Brain pericyte (primary cell): ENCODE measurements around the gene CNTN5.

Experiments used
- DNase-seq: peaks from one replicate; pipeline ENCODE4 v3.0.0-alpha.2; 2012; ENCODE audit warnings: low read depth, low spot score

CNTN5 gene

GRCh38 chr11:99601179-99601578 is 580.4 kb downstream of the CNTN5 start:
- DNase-seq, result no peak

DNA sequence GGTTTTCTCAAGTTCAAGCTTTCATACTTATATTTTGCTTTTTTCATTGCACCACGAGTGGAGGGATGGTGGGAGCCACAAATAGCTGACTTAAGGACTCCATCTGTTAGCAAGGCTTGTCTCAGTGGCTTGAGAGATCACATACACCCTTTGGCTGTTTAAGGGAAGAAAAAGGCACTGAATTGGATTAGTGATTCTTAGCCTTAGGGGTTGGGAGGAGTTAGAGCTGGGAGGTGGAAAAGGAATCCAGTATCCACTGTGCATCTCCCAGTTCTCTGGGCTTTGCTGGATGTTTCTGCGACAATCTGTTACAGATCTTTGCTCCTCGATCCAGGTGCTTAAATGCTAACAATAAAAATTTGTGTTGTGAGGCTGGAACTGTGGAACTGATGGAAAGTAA is 593.6 kb downstream of the CNTN5 start:
- DNase-seq, result no peak

- DNase-seq, result no peak
Observed at GRCh38 chr11:99630629-99631028, 609.9 kb downstream of the CNTN5 start.

DNA sequence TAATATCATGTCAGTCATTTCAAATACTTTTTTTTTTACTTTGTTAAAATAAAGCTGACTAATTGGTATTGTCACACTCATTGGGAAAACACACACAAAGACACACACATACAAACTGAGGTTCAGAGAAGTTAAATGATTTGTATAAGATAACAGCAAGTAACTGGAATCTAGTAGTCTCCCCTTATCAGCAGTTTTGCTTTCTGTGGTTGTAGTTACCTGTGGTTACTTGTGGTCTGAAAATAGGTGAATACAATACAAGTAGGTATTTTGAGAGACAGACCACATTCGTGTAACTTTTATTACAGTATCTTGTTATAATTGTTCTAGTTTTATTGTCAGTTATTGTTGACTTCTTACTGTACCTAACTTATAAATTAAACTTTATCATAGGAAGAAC is 610.9 kb downstream of the CNTN5 start:
- DNase-seq, result no peak

GRCh38 chr11:99632969-99633368 is 612.2 kb downstream of the CNTN5 start:
- DNase-seq, result no peak

- DNase-seq, result no peak
Observed at GRCh38 chr11:99634581-99634980, 613.8 kb downstream of the CNTN5 start.

DNA sequence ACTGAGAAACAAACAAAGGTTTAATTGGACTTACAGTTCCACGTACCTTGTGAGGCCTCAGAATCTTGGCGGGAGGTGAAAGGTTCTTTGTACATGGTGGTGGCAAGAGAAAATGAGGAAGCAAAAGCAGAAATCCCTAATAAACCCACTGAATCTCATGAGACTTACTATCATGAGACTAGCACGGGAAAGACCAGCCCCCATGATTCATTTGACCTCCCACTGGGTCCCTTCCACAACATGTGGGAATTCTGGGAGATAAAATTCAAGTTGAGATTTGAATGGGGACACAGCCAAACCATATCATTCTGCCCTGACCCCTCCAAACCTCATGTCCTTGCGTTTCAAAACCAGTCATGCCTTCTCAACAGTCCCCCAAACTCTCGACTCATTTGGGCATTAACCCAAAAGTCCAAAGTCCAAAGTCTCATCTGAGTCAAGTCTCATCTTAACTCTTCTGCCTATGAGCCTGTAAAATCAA is 617.4 kb downstream of the CNTN5 start:
- no peak for DNase-seq

DNA sequence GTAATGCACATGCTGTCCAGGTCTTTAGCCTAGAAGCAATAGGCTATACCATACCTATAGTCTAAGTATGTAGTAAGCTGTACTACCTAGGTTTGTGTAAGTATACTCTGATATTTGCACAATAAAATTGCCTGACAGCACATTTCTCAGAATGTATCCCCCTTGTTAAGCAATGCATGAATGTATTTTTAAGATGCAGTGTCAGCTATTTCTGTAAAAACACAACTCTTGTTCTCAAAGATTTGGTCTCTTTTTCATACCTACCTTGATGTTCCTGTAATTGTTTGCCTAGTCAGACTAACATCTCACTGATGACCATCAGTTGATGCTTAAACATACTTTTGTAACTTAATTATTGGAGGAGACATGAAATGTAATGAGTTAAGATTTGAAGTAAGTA is 619.9 kb downstream of the CNTN5 start:
- DNase-seq, result no peak

DNA sequence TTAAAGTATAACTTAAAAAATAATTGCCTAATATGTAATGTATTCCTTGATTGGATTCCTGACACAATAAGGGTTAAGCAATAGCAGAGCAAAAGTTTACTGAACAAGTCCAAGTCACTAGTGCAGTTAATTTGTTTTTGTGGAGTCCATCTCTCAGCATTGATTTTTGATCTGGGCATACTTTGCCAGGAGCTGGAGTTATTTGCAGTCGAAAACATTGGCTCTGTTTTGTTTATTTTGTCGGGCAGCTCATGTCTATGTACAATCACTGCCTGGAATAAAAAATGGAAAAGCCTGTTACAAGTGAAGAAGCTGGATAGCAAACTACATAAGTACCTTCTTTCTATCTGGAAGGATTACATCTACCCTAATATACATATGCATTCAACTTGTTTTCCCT is 625.2 kb downstream of the CNTN5 start:
- no peak for DNase-seq

DNA sequence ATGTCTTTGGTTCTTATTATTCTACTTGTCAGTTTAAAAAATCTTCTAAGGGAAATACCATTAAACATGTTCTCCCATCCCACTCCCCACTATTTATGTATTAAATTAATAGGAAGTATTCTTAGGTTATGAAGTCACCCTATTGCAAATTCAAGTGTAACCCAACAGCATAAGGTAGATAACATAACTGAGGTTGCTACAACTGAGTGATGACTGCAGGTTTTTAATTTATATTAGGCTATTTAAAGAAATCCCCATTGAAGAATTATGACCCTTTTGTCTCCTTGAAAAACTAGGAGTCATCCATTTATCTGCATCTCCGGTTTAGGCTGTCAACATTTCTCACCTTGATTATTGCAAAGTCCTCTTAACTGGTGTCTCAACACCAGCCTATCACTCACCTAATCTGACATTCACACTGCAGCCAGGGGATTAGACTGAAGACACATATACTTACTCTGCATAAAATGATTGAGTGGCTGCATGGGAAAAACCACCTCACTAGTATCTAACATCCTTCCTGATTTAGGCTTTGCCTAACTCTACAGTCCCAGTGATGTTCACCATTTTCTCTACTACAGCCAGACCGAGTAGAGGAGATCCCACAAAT is 649.4 kb downstream of the CNTN5 start:
- DNase-seq, result no peak

DNA sequence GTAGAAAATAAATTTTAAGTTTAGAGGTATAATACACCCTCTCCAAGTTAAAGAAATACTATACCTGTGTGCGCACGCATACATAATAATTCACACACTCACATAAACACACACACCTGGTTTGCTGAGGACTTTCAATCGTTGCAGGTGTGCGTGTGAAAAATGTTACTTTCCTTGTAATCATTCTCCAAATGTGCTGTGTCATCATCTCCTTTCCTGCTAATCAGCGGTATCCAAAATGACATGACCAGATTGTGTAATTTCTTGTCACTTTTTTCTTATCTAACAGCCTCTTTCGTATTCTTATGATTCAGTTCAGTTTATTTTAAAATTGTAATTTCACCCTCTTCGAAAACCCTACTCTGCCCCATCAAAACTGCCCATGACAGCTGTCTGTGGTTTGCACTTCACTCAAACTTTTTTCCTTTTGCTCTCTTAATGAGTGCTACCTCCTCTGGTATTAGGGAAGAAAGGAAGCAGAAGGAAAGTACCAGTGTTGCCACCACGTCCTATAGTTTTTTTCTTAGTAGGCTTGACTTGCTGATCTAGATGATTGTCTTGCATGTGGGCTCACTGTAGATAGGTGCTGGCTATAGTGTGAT is 651.2 kb downstream of the CNTN5 start:
- no peak for DNase-seq

- DNase-seq, result no peak
Observed at GRCh38 chr11:99676292-99676691, 655.5 kb downstream of the CNTN5 start.

- no peak for DNase-seq
Observed at GRCh38 chr11:99682171-99682570, 661.4 kb downstream of the CNTN5 start.

GRCh38 chr11:99682646-99683045 is 661.9 kb downstream of the CNTN5 start:
- DNase-seq, result no peak

DNA sequence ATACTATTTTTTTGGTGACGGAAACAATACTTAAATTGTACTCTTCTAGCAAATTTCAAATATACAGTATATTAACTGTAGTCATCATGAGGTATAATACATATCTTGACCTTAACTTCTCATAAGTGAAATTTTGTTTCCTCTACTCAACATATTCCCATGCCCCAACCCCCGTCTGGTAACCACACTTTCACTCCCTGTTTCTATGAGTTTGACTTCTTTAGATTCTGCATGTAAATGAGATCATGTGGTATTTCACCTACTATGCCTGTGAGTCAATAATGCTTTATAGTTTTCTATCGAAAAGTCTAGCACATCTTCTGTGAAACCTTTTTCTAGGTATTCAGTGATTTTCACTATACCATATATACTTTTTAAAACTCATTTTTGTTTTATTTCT is 663.2 kb downstream of the CNTN5 start:
- DNase-seq, result no peak

DNA sequence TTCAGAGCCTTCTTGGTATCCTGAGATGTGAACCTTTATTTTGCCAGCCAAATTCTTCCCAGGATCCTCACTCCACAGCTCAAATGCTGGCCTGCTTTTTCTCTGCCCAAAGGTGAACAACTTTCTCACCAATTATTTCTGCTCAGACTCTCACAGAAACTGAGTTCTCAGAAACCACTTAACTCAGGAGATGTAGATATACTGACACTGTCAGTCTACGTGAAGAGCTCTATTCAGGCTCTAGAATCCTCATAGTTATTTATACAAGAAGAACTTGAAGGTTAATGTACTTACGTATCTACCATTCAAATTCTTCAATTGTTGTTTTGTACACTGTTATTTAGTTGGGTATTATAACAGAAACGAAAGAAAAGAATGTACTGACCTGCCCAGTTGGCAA is 666.1 kb downstream of the CNTN5 start:
- DNase-seq, result no peak

GRCh38 chr11:99687320-99687719 is 666.6 kb downstream of the CNTN5 start:
- DNase-seq, result no peak

- DNase-seq, result peak; percentile 80
Observed at GRCh38 chr11:99693941-99694492, 673.3 kb downstream of the CNTN5 start.

DNA sequence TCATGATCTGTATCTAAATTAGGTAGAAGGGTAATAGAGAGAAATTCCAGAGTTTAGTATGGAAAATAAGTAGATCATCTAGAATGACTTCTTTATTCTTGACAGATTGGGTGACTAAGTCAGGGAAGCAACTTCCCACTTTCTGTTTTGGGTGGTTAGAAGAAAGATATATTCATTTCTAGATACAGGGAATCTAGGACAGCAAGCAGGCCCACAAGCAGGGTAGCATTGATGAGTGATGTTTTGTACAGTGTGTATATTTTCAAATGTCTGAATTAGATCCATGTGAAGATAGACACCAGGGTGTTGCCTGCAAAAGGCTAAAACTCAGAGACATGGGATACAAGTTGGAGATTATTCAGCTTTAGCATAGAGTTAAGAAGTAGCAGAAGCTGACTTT is 674.4 kb downstream of the CNTN5 start:
- no peak for DNase-seq

GRCh38 chr11:99706848-99707247 is 686.1 kb downstream of the CNTN5 start:
- no peak for DNase-seq

- DNase-seq, result no peak
Observed at GRCh38 chr11:99708928-99709672, 688.4 kb downstream of the CNTN5 start.

GRCh38 chr11:99716302-99716701 is 695.6 kb downstream of the CNTN5 start:
- no peak for DNase-seq

GRCh38 chr11:99718291-99718690 is 697.5 kb downstream of the CNTN5 start:
- DNase-seq, result no peak
